ENCODE measurements around the gene LDLRAP1.
"Not testable (repeated sequence)": the region's sequence is repeated elsewhere in the genome, so short reads cannot be mapped to it uniquely, and the experiment has no call there.

Gene LDLRAP1, protein sequence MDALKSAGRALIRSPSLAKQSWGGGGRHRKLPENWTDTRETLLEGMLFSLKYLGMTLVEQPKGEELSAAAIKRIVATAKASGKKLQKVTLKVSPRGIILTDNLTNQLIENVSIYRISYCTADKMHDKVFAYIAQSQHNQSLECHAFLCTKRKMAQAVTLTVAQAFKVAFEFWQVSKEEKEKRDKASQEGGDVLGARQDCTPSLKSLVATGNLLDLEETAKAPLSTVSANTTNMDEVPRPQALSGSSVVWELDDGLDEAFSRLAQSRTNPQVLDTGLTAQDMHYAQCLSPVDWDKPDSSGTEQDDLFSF
- 27.3 to 132 (median 100.0) reads per million in 4 experiments for total RNA-seq

DNA sequence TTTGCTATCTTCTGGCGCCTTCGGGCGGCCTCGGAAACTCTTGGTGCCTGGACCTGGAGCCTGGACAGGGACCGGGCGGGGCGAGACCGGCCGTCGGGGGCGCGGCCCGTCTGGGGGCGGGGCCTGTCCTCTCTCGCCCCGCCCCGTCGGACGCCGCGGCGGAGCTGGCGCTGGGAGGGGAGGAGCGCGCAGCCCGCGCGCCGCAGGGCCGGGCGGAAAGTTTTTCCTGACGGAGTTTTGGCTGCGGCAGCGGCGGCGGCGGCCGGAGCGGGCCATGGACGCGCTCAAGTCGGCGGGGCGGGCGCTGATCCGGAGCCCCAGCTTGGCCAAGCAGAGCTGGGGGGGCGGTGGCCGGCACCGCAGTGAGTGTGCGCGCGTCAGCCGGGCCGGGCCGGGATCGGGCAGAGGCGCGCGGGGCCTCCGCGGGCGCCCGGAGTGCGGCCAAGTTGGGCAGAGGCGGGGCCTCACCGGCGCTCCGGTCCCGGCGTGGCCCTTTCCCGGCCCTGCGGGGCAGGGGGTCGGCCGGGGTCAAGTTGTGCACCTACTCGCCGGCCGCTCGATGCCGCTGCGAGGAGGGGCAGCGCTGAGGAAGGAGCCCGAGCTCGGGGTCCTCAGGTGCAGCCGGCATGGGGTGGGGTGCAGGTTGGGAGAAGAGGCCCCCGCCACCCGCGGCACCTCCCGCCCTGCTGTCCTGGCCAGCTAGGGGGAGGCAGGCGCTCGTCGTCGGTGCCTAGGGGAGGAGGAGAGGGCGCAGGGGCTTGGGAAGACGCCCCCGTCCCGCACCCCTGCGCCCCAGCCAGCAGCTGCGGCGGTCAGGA is at the start of gene LDLRAP1:
Gene LDLRAP1, plus strand, starts transcription at position 182 of the 818 bp plus-strand sequence. Its CDS starts 93 bp downstream, at position 275.
- DNase-seq, result peak; percentile 40

DNA sequence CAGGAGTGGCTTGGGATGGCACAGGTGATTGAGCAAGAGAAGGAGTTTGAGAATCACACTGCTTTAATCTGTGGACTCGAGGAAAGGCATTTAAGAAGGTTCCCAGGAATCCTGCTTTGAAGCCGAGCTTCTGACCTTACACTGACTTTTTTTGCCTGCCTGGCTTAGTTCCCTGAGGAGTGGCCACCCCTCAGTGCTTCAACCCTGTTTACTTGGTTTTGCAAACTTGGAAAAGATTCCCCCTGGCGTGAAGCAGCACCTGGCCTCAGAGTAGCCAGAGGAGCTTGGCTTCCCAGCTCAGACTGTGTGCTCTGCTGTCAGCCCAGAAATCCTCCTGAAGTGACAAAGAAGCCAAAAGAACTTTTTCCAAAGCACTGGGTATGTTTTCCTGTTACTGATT is 48.5 kb upstream of the LDLRAP1 start:
- DNase-seq, result no peak

DNA sequence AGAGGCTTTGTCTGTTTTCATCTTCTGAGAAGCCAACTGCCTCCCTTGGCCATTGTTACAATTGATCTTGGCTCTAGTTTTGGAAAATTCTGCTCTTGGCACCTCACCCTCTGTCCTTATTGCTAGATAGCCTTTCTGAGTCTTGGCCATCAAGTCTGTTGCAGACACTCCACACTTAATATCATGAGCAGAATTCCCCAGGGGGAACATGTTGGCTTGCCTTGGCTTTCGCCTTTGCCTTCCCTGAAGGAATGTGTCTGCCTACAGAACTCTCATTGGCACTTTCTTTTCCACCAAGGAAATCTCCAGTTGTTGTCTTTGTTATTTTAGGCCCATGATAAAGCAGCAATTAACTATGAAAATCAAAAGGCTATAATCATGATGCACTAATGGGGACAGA is 42.7 kb upstream of the LDLRAP1 start:
- DNase-seq, result no peak

DNA sequence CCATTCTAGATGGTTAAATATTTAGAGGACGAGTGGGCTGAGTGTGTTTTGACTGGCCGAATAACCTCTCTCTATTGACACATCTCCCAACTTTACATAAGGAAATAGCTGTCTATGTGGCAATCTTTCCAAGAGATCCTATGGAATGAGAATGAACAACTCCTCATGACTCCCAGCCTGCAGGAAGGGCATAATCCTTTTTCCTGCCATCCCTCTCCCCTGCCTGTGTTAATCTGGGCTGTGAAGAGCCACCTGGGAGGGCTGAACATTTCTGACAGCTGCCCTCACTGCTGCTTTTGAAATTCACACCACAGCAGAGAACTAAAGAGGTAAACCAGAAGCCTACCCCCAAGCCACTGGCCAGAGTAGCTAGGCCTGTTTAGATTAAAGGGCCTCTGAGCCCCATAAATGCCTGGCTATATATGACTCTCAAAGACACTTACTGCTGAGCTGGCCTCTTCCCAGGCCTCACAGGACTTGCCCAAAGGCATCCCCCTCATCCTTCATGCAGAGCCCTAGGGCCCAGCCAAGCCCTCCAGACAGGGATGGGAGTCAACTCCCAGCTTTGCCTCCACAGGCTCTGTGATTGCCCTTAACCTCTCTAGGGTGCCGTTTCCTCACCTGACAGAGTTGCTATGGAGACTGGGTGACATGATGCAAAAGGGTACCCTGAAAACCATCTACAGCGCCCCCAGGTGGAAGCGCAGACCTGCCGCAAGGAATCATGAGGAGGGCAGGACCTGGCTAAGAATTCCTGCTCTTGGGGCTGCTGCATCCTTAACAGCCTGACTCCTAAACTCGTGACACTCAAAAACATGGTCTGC is 42.0 kb upstream of the LDLRAP1 start:
- no peak for DNase-seq

DNA sequence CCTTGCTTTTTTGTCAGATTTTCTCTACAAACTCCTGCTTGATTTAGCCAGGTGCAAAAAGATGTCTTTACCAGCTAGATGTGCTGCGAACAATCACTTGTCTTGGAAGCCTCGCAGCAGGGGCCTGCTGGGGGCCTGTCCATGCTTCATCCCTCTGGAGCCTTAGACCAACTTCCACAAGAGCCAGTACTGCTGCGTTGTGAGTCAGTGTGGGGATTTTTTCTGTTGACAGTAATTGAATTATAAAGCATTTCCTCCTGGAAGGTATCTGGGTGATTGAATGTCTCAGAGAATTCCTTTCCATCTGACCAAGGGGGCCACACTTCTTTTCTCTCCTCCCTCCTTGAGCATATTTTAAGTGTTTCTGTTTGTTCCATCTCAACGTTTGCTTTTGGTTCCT is 40.4 kb upstream of the LDLRAP1 start:
- no peak for DNase-seq

DNA sequence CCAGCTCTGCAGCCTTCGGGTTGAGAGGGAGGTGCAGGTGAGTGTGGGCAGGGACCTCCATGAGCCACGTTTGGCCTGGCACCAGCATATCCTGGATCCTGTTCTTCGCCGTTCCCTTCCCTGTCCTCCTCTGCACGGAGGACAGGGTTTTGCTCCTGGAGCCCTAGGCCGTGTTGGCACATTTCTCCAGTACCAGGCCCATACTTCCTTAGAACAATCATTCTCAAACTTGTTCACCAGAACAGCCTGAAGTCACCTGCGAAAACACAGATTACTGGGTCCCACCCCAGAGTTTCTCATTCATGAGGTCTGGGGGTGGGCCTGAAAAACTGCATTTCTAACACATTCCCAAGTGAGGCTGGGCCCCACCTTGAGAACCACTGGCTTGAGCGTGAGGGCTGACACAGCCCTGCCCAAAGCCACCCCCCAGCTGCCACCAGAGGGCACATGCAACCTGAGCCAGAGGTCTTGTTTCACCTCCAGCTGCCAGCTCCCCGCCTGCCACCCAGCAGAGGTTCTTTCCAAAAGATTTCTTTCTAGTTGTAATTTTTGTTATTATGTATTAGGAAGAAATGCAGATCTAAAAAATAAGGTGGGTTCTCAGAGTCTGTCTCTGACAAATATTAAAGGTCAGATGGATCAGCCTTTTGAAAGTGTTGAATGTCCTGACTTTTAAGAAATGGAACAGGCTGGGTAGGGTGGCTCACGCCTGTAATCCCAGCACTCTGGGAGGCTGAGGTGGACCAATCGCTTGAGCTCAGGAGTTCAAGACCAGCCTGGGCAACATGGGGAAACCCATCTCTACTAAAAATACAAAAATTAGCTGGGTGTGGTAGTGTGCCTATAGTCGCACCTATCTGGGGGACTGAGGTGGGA is 39.6 kb upstream of the LDLRAP1 start:
- DNase-seq, result peak; percentile 59

DNA sequence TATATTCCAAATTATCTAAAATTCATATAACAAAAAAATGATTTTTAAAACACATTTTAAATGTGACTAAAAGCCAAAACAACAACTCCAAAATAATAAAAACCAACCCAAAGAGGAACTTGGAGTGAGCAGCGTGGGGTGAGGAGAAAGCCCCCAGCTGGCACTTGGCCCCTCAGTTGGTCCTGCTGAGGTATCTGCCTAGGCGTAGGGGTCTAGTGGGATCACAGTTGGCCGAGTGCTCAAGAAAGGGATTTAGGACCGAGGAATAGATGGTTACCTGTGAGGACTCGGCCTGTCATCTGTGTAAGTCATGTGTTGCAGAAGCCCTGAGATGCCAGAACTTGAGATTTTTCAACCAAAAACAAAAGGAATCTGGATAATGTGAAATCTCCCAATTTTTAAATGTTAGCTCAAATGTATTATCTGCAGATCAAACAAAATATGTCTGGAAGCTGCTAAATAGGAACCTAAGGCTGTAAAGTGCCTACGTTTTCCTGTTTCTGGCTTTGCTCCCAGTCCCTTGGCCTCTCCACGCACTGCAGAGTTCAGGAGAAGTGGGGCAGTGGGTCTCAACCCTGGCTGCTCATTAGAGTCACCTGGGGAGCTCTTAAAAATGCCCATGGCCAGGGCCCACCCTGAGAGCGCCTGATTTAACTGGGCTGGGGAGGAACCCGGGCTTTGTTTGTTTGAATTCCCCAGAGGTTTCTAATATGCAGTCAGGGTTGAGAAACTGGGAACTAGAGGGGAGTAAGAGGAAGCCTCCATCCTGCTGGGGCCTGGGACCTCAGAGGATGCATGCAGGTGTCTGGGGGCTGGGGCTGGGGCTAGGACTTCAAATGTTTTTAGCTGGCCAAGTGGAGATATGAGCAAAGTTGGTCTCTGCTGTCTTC is 38.5 kb upstream of the LDLRAP1 start:
- DNase-seq, result no peak

DNA sequence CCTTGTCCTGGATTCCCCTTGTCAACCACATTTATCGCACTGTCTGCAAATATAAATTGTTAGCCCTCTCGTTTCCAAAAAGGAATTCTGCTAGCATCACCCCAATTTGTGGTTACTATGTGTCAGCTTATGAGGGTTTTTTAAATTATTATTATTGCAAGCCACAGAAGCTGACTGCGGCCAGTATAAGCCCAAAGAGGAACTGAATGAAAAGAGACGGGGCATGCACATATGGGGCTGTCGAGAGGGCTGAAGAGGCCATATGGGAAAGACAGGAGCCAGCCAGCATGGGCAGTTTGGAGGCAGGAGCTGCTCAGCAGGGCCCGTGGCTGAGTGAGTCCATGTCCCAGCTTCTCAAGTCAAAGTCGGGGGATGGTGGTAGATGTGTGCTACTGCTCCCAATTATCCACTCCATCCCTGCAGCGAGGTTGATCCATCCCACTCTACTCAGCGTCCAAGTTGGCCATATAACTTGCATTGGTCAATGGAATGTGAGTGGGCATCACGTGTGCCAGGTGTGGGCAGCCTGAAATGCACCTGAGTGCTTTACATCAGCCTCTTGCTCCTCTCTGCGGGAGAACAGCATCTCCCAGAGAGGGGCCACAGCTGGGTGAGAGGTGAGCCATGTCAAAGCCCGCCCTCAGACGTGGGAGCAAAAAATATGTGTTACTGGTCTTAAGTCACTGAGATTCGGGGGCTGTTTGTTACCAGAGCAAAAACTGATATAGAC is 37.6 kb upstream of the LDLRAP1 start:
- DNase-seq, result no peak

DNA sequence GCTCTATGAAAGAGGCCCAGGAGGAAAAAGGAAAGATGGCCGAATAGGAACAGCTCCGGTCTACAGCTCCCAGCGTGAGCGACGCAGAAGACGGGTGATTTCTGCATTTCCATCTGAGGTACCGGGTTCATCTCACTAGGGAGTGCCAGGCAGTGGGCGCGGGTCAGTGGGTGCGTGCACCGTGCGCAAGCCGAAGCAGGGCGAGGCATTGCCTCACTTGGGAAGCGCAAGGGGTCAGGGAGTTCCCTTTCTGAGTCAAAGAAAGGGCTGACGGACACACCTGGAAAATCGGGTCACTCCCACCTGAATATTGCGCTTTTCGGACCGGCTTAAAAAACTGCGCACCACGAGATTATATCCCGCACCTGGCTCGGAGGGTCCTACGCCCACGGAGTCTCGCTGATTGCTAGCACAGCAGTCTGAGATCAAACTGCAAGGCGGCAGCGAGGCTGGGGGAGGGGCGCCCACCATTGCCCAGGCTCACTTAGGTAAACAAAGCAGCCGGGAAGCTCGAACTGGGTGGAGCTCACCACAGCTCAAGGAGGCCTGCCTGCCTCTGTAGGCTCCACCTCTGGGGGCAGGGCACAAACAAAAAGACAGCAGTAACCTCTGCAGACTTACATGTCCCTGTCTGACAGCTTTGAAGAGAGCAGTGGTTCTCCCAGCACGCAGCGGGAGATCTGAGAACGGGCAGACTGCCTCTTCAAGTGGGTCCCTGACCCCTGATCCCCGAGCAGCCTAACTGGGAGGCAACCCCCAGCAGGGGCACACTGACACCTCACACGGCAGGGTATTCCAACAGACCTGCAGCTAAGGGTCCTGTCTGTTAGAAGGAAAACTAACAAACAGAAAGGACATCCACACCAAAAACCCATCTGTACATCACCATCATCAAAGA is 36.6 kb upstream of the LDLRAP1 start:
- not testable (repeated sequence) for DNase-seq

DNA sequence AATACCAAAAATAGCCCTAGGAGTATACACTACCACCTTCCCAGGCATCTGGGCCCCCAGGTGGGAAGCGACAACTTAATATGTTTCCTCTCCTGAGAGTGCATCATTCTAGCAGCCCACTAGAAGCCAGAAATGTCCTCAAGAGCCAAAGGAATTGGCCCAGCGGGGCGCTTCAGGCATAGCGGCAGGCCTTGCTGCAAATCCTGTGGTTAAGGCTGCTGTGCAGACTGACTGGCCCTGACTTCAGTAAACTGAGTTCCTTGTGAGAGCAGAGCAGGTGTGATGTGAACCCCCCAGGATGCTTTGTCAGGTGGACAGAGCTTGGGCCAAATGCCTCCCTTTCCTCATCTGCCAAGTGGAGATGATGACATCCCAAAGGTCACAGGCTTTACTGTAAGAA is 29.7 kb upstream of the LDLRAP1 start:
- DNase-seq, result no peak

DNA sequence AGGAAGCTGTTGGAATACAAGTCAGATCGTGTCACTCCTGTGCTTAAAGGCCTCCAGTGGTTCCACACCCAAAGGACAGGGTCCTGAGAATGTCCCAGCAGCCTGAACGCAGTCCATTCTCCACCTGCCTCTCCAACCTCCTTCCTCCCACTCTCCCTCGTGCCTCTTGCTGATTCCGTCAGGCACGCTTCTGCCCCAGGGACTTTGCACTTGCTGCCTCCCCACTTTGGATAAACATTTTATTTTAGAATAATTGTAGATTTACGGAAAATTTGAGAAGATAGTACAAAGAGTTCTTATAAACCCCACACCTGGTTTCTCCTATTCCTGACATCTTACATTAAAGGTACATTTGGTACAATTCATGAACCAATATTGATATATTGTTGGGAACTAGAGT is 28.4 kb upstream of the LDLRAP1 start:
- DNase-seq, result no peak

DNA sequence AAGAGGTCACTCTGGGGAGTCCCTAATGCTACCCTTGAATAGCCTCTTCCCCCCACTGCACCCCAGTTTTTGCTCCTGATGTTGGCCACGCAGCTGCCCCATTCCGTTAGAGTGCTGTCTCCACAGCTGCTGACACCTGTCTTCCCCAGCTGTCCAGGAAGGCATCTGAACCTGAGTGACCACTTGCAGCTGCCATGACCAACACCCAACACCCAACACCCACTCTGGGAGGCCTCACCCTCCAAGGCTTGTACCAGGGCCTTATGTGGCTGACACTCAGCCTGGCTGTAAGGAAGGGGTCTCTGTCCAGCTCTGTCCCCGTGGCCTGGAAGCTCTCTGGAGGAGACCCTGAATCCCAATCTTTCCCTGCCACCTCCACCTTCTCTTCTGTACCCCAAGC is 26.7 kb upstream of the LDLRAP1 start:
- DNase-seq, result no peak

DNA sequence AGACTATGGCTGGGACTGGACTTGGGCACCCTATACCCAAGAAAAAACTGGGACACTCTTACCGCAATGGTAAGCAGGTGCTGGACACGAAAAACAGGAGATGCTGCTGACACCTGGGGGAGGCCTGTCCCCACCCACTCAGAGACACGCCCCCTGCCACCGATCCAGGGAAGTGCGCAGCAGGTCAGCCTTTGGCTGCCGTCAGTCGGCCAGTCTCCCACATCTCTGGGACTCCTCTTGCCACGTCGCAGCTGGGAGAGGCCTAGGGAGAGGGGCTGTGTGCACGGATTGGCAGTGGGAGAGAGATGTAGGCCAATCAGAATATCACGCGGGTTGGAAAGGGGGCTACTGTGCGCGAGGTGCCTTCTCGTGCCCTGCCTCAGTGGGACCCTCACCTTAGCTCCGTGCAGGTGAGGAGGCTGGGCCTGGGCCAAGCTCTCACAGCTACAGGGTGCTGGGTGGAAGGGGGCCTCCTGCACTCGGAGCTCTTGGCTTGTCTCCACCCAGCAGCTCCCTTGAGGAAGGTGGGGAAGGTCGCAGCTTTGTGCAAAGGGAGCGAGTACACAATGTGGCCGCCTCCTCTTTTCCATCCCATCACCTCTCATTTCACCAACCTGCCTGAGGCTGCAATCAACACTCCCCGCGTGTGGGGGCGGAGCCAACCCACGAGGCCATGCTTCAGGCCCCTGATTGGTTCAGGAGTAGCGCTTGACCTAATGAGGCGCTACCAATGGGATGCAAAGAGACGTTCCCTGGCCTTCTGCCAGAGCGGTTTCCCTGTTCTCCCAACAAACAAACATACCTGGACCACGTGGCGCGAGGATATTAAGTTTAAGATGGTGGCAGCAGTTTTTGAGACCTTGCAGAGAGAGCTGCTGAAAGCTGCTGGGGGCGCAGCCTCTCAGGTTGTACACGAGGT is 25.7 kb upstream of the LDLRAP1 start:
- DNase-seq, result no peak

DNA sequence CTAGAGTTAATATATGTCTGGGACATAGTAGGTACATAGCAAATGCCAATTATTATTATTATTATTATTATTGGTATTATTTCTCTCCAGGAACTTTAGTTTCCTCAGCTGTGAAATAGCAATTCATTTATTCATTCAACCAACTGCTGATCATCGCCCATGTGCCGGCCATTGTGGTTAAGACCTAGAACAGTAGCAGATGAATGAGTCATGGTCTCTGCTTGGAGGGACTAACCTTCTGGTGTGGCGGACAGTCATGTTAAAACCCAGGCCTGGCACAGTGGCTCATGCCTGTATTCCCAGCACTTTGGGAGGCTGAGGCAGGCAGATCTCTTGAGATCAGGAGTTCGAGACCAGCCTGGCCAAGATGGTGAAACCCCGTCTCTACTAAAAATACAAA is 23.8 kb upstream of the LDLRAP1 start:
- no peak for DNase-seq

DNA sequence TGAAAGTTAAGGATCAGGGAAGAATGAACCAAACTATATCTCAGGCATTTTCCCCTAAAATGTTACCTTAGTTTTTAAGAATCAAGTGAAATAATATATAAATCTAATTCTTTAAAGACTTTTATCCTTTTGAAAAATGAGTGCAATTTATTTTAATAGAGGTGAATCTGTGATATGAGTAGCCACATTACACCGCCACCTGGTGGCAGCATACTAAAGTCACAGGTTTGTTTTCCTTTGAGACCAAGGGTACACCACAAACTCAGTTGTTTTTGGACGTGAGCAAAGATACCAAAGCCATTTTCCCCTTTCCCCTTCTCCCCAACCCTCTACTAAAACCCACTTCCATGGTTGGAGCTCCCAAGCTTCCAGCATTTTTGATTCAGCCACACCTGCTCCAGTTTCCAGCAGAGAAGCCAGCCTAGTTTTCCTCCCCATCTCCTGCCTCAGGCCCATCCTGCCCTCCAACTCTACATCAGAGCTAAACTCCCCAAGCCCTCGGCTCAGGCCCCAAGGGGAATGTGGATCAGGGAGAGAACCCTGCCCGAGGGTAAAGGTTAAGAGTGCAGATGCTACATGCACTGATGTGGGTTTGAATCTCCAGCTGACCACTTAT is 22.9 kb upstream of the LDLRAP1 start:
- DNase-seq, result peak; percentile 59

DNA sequence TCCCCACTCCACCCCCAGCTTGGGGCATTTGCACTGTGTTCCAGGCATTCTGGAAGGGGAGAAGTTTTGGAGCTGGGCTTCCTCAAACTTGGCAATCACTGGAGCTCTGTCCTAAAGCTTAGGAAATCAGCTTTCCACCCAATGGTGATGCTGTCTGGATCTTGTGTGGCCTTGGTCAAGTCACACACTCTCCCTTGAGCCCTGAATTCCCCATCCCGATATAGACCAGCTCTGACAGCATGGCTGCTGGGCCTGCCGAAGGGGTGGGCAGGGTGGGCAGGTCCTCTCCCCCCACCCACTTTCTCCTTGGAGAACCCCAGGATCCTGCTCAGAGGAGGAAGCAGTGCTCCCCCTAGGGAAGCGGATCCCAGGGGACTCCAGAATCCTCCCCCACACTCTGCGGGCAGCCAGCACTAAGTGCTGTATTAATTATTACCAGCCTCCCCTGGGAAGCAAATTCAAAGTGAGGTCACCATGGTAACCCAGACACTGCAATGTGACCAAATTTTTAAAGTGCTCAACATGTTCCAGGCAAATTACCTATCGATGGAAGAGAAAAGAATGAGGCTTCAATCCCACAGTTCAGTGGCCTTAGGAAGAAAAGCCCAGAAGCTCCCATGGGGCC is 21.3 kb upstream of the LDLRAP1 start:
- DNase-seq, result no peak

DNA sequence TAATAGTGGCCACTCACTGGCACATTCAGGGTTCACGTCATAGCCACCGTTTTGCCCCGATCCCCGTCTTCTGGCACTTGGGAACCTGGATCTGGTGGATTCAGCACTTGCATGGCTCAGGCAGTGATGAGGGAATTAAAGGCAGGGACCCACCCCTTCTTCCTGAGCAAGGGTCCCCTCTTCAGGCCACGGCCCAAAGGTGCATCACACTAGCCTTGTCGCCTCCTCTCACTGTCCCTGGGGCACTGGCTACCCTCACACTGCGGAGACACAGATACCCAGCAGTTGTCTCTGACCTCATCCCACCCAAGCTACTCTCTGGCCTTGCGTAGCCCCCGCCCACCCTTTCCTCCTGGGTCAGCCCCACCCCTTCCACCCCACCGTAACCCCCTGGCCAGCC is 19.9 kb upstream of the LDLRAP1 start:
- no peak for DNase-seq

Measured in effector CD8-positive, alpha-beta T cell (primary cell).